K562 (cell line): ENCODE data around the gene KLHL22. TPM values are rescaled to one million over a fixed set of nuclear protein-coding genes. Genes with fewer than 3 reads are reported as not detected.

Experiments used
- BMI1 ChIP-seq: fragments of 150-350 bp; IDR thresholded peaks from 2 replicates; pipeline ENCODE4 v1.6.1; 2014; ENCODE audit warnings: low read length
- EGR1 ChIP-seq: fragments of 450-650 bp; conservative IDR thresholded peaks from 2 replicates; pipeline ENCODE4 v1.6.1; 2017; ENCODE audit warnings: mild to moderate bottlenecking
- FOXM1 ChIP-seq, 2 experiments: fragments of 450-650 bp in 1 of 2; sonication (generic) in 1 of 2; formaldehyde crosslinking in 1 of 2; IDR thresholded peaks; 2 replicates each; pipeline versions ENCODE4 v1.6.1 to v1.9.0; 2017 to 2022; ENCODE audit warnings: low read depth in 2 of 2, mild to moderate bottlenecking in 2 of 2, missing genetic modification reagents in 1 of 2, moderate library complexity in 1 of 2
- HNRNPK ChIP-seq: fragments of 200-400 bp; formaldehyde crosslinking; IDR thresholded peaks from one replicate; pipeline ENCODE4 v1.6.1; 2018; ENCODE audit warnings: mild to moderate bottlenecking, low read depth, low read length; ENCODE audit not compliant: poor library complexity, severe bottlenecking
- IRF2 ChIP-seq: sonication (generic); formaldehyde crosslinking; IDR thresholded peaks from 2 replicates; pipeline ENCODE4 v1.8.1; 2022; ENCODE audit warnings: mild to moderate bottlenecking, missing genetic modification reagents
- MTF1 ChIP-seq: fragments of 250-450 bp; sonication (Bioruptor Pico); IDR thresholded peaks from 2 replicates; pipeline ENCODE4 v1.9.0; 2021; ENCODE audit warnings: moderate library complexity, mild to moderate bottlenecking, inconsistent platforms, borderline replicate concordance
- MYC ChIP-seq, 2 experiments: fragments of 250-450 bp in 1 of 2; sonication (Bioruptor Pico) in 1 of 2; IDR thresholded peaks; 2 replicates each; pipeline versions ENCODE4 v1.5.1 to v1.6.1; 2012 to 2021; ENCODE audit warnings: low read depth in 2 of 2, borderline replicate concordance in 1 of 2, improper control_type of control experiment in 1 of 2, low read length in 1 of 2, mild to moderate bottlenecking in 1 of 2, moderate library complexity in 1 of 2
- NCOA4 ChIP-seq: fragments of 450-650 bp; IDR thresholded peaks from 2 replicates; pipeline ENCODE4 v1.6.1; 2018; ENCODE audit warnings: mild to moderate bottlenecking; ENCODE audit not compliant: partially characterized antibody
- SPI1 ChIP-seq: IDR thresholded peaks from 2 replicates; pipeline ENCODE4 v1.6.1; 2011; ENCODE audit warnings: low read depth, low read length, control low read depth, borderline replicate concordance
- TSC22D4 ChIP-seq: fragments of 450-650 bp; IDR thresholded peaks from 2 replicates; pipeline ENCODE4 v1.6.1; 2016; ENCODE audit warnings: missing genetic modification characterization, missing biosample characterization, control low read depth
- ZFP91 ChIP-seq: sonication (generic); formaldehyde crosslinking; IDR thresholded peaks from 2 replicates; pipeline ENCODE4 v1.8.0; 2022; ENCODE audit warnings: mild to moderate bottlenecking, missing genetic modification reagents
- ZNF134 ChIP-seq: fragments of 250-450 bp; sonication (Bioruptor Pico); conservative IDR thresholded peaks from 2 replicates; pipeline ENCODE4 v1.4.0; 2020
- ZNF395 ChIP-seq: fragments of 200-800 bp; sonication (Bioruptor generic); IDR thresholded peaks from 2 replicates; pipeline ENCODE4 v1.6.1; 2017; ENCODE audit warnings: missing genetic modification characterization, missing compliant biosample characterization
- ZNF696 ChIP-seq: fragments of 250-450 bp; sonication (Bioruptor Pico); conservative IDR thresholded peaks from 2 replicates; pipeline ENCODE4 v1.4.0; 2020; ENCODE audit warnings: mild to moderate bottlenecking, moderate library complexity
- polyA plus RNA-seq, 8 experiments: library from polyadenylated mRNA; depleted of rRNA in 4 of 8; stranded (reverse) in 5 of 8; unstranded in 3 of 8; fragments of >200 nt; fragmentation: Nextera tagmentation in 2 of 8; fragmentation: Illumina TruSeq in 1 of 8; extraction: Ambion mirVana in 2 of 8; extraction: Trizol in 1 of 8; gene quantifications; 2 replicates each; pipeline versions ENCODE4 v1.2.1 to v1.2.3, GENCODE V29; 2011 to 2014; ENCODE audit warnings: inconsistent platforms in 1 of 8, missing spikeins in 1 of 8
- total RNA-seq, 7 experiments: library from RNA; depleted of rRNA in 6 of 7; stranded (reverse); fragments of >200 nt in 6 of 7; fragmentation: Illumina TruSeq in 2 of 7; extraction: Trizol in 2 of 7; gene quantifications; 2 replicates each; pipeline versions ENCODE4 v1.2.1 to v1.2.3, GENCODE V29; 2011 to 2021; ENCODE audit warnings: low replicate concordance in 1 of 7
- TF ChIP-seq, protein P1 (sequence below): IDR thresholded peaks from 3 replicates; pipeline ENCODE4 v1.6.1; 2011; ENCODE audit warnings: borderline replicate concordance, mild to moderate bottlenecking, moderate library complexity; ENCODE audit not compliant: insufficient read length; ENCODE audit errors: extremely low read depth
- TF ChIP-seq, protein P2 (sequence below): sonication (generic); formaldehyde crosslinking; IDR thresholded peaks from 2 replicates; pipeline ENCODE4 v1.5.0; 2020; ENCODE audit warnings: missing genetic modification reagents
- TF ChIP-seq, protein P3 (sequence below): sonication (generic); IDR thresholded peaks from 2 replicates; pipeline ENCODE4 v1.6.1; 2016

Gene KLHL22
- total and polyA plus RNA-seq, 9 of the 15 experiments (the other 6 are each of a cell fraction or from before 2014, with no cell fraction given): 1.3 to 25.6 (median 15.2) TPM

DNA sequence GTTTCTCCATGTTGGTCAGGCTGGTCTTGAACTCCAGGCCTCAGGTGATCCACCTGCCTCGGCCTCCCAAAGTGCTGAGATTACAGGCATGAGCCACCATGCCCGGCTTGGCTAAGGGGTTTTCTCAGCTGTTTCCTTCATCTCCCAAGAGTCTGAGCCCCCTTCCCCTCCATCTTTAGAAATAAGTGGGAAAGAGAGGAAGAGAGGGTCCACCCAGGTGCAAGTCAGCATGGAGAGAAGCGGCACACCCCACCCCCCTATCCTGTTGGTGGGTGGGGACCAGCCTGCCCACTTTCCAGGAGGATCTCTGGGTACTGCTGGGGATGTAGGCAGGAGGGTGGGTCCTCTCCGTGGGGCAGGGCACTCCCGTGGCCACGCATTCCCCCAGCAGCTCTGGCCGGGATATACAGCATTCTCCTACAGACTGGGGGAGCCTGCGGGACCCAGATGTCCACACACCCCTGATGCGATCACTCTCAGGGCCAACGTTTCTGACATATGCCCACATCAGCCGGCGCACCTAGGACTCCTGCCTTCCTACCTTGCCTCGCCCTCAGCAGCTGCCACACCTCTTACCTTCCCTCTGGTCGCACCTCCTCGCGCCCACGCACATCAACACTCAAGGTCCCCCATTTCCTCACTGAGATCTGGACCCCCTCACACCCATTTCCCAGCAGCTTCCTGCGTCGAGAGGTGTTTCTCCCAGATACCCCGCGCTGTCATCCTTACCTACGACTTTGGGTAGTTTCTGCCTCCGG is 66.9 kb downstream of the KLHL22 start (continued):
- TF ChIP-seq, protein P1, sequence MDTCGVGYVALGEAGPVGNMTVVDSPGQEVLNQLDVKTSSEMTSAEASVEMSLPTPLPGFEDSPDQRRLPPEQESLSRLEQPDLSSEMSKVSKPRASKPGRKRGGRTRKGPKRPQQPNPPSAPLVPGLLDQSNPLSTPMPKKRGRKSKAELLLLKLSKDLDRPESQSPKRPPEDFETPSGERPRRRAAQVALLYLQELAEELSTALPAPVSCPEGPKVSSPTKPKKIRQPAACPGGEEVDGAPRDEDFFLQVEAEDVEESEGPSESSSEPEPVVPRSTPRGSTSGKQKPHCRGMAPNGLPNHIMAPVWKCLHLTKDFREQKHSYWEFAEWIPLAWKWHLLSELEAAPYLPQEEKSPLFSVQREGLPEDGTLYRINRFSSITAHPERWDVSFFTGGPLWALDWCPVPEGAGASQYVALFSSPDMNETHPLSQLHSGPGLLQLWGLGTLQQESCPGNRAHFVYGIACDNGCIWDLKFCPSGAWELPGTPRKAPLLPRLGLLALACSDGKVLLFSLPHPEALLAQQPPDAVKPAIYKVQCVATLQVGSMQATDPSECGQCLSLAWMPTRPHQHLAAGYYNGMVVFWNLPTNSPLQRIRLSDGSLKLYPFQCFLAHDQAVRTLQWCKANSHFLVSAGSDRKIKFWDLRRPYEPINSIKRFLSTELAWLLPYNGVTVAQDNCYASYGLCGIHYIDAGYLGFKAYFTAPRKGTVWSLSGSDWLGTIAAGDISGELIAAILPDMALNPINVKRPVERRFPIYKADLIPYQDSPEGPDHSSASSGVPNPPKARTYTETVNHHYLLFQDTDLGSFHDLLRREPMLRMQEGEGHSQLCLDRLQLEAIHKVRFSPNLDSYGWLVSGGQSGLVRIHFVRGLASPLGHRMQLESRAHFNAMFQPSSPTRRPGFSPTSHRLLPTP: no peak
- TF ChIP-seq HNRNPK: no peak
- TF ChIP-seq NCOA4: no peak
- TF ChIP-seq TSC22D4 (tag): peak; percentile 79; the same call in 1 of the 2 replicates
- peak; percentile 97 for TF ChIP-seq EGR1
- TF ChIP-seq, protein P2, sequence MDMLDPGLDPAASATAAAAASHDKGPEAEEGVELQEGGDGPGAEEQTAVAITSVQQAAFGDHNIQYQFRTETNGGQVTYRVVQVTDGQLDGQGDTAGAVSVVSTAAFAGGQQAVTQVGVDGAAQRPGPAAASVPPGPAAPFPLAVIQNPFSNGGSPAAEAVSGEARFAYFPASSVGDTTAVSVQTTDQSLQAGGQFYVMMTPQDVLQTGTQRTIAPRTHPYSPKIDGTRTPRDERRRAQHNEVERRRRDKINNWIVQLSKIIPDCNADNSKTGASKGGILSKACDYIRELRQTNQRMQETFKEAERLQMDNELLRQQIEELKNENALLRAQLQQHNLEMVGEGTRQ (CRISPR knock-in tag): peak; percentile 6; the same call in 1 of the 2 replicates
- TF ChIP-seq SPI1: peak; percentile 28; the same call in 1 of the 2 replicates
- TF ChIP-seq, protein P3, sequence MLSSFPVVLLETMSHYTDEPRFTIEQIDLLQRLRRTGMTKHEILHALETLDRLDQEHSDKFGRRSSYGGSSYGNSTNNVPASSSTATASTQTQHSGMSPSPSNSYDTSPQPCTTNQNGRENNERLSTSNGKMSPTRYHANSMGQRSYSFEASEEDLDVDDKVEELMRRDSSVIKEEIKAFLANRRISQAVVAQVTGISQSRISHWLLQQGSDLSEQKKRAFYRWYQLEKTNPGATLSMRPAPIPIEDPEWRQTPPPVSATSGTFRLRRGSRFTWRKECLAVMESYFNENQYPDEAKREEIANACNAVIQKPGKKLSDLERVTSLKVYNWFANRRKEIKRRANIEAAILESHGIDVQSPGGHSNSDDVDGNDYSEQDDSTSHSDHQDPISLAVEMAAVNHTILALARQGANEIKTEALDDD: no peak
- TF ChIP-seq ZNF696 (CRISPR knock-in tag): no peak
- no peak for TF ChIP-seq BMI1
- TF ChIP-seq IRF2: 0 out of 2 replicates have a peak, but pooled peaks have one; percentile 15
- no peak for TF ChIP-seq MYC (IDR thresholded peaks at IDR 0.05; ENCODE audit: low read depth, low read length)
- peak; percentile 36; the same call in 1 of the 2 replicates for TF ChIP-seq MYC (CRISPR knock-in tag; IDR thresholded peaks at IDR 0.05; ENCODE audit: borderline replicate concordance, low read depth)
- TF ChIP-seq ZNF134 (CRISPR knock-in tag): no peak
- TF ChIP-seq FOXM1 (IDR thresholded peaks at IDR 0.05; ENCODE audit: low read depth): no peak
- TF ChIP-seq FOXM1 (CRISPR knock-in tag; IDR thresholded peaks at IDR 0.05; ENCODE audit: low read depth): no peak; the same call in 1 of the 2 replicates
- no peak for TF ChIP-seq ZFP91 (CRISPR knock-in tag)
- TF ChIP-seq MTF1 (CRISPR knock-in tag): 0 out of 2 replicates have a peak, but pooled peaks have one; percentile 37
- no peak for TF ChIP-seq ZNF395 (CRISPR knock-in tag)
